IPS-15b (cell line): ENCODE results near the gene GCLC.
A peak's percentile ranks its signal among the peaks of the same experiment; 100 is the strongest.

ENCODE experiments used
- H3K27me3 ChIP-seq: one replicate; pipeline ENCODE4 v1.6.1; 2013; ENCODE audit warnings: low read length; ENCODE audit not compliant: control insufficient read depth, insufficient read depth
- H3K36me3 ChIP-seq: one replicate; pipeline ENCODE4 v1.6.1; 2013; ENCODE audit warnings: low read length; ENCODE audit not compliant: control insufficient read depth, insufficient read depth
- H3K4me1 ChIP-seq: one replicate; pipeline ENCODE4 v1.6.1; 2013; ENCODE audit warnings: mild to moderate bottlenecking, low read length; ENCODE audit not compliant: control insufficient read depth, insufficient read depth
- H3K4me3 ChIP-seq: one replicate; pipeline ENCODE4 v1.5.1; 2013; ENCODE audit warnings: low read depth, low read length
- H3K9ac ChIP-seq: one replicate; pipeline ENCODE4 v1.6.1; 2013; ENCODE audit warnings: low read depth, mild to moderate bottlenecking, low read length
- H3K9me3 ChIP-seq: one replicate; pipeline ENCODE4 v1.6.1; 2013; ENCODE audit warnings: mild to moderate bottlenecking, low read length; ENCODE audit not compliant: control insufficient read depth, insufficient read depth

The GCLC gene

GRCh38 chr6:53532061-53532797 lies 12.7 kb downstream of the GCLC start:
- H3K4me3 ChIP-seq: no peak overlapping the region
- no peaks in the 10 kb centered on the region for H3K9me3 ChIP-seq
- peaks cover 46% of the 10 kb centered on the region for H3K4me1 ChIP-seq
- no peaks in the 10 kb centered on the region for H3K27me3 ChIP-seq
- H3K9ac ChIP-seq: no peak overlapping the region
- no peaks in the 10 kb centered on the region for H3K36me3 ChIP-seq

- peak overlapping the region; percentile 47 for H3K9ac ChIP-seq
- H3K9me3 ChIP-seq: no peaks in the 10 kb centered on the region
- no peaks in the 10 kb centered on the region for H3K36me3 ChIP-seq
- H3K4me3 ChIP-seq: no peak overlapping the region
- no peaks in the 10 kb centered on the region for H3K27me3 ChIP-seq
- H3K4me1 ChIP-seq: peaks cover 51% of the 10 kb centered on the region
Measured at GRCh38 chr6:53530780-53531386, 14.0 kb downstream of the GCLC start.

GRCh38 chr6:53530346-53530745 lies 14.6 kb downstream of the GCLC start:
- peak overlapping the region; percentile 47 for H3K9ac ChIP-seq
- peaks cover 52% of the 10 kb centered on the region for H3K4me1 ChIP-seq
- no peaks in the 10 kb centered on the region for H3K27me3 ChIP-seq
- H3K36me3 ChIP-seq: no peaks in the 10 kb centered on the region
- H3K9me3 ChIP-seq: no peaks in the 10 kb centered on the region
- no peak overlapping the region for H3K4me3 ChIP-seq

GRCh38 chr6:53529324-53530036 lies 15.4 kb downstream of the GCLC start:
- no peak overlapping the region for H3K9ac ChIP-seq
- no peaks in the 10 kb centered on the region for H3K36me3 ChIP-seq
- no peaks in the 10 kb centered on the region for H3K27me3 ChIP-seq
- H3K9me3 ChIP-seq: no peaks in the 10 kb centered on the region
- no peak overlapping the region for H3K4me3 ChIP-seq
- peaks cover 61% of the 10 kb centered on the region for H3K4me1 ChIP-seq

GRCh38 chr6:53528107-53528506 lies 16.8 kb downstream of the GCLC start:
- Histone ChIP-seq H3K36me3 (no peaks in the 10 kb centered on the region), H3K27me3 (no peaks in the 10 kb centered on the region), H3K9ac (no peak overlapping the region), H3K4me3 (no peak overlapping the region), H3K9me3 (no peaks in the 10 kb centered on the region), H3K4me1 (peaks cover 63% of the 10 kb centered on the region)

GRCh38 chr6:53527249-53527765 lies 17.6 kb downstream of the GCLC start:
- Histone ChIP-seq H3K36me3 (no peaks in the 10 kb centered on the region), H3K9ac (no peak overlapping the region), H3K9me3 (no peaks in the 10 kb centered on the region), H3K4me1 (peaks cover 56% of the 10 kb centered on the region), H3K27me3 (no peaks in the 10 kb centered on the region), H3K4me3 (no peak overlapping the region)

GRCh38 chr6:53526000-53526399 lies 18.9 kb downstream of the GCLC start:
- Histone ChIP-seq H3K27me3 (no peaks in the 10 kb centered on the region), H3K4me1 (peaks cover 44% of the 10 kb centered on the region), H3K9me3 (no peaks in the 10 kb centered on the region), H3K4me3 (no peak overlapping the region), H3K9ac (no peak overlapping the region), H3K36me3 (no peaks in the 10 kb centered on the region)

GRCh38 chr6:53524455-53524815 lies 20.5 kb downstream of the GCLC start:
- H3K27me3 ChIP-seq: no peaks in the 10 kb centered on the region
- H3K4me1 ChIP-seq: peaks cover 28% of the 10 kb centered on the region
- peaks cover 5% of the 10 kb centered on the region for H3K36me3 ChIP-seq
- no peak overlapping the region for H3K9ac ChIP-seq
- no peak overlapping the region for H3K4me3 ChIP-seq
- H3K9me3 ChIP-seq: no peaks in the 10 kb centered on the region

- Histone ChIP-seq H3K27me3 (no peaks in the 10 kb centered on the region), H3K36me3 (peaks cover 5% of the 10 kb centered on the region), H3K4me1 (peaks cover 26% of the 10 kb centered on the region), H3K9me3 (no peaks in the 10 kb centered on the region), H3K9ac (no peak overlapping the region), H3K4me3 (no peak overlapping the region)
Measured at GRCh38 chr6:53523511-53524454, 21.1 kb downstream of the GCLC start.

- H3K4me1 ChIP-seq: peaks cover 11% of the 10 kb centered on the region
Measured at GRCh38 chr6:53520320-53520928, 24.5 kb downstream of the GCLC start.

GRCh38 chr6:53518862-53519261 lies 26.0 kb downstream of the GCLC start:
- H3K27me3 ChIP-seq: no peaks in the 10 kb centered on the region
- H3K4me1 ChIP-seq: no peaks in the 10 kb centered on the region
- H3K4me3 ChIP-seq: no peak overlapping the region
- peaks cover 7% of the 10 kb centered on the region for H3K36me3 ChIP-seq
- no peaks in the 10 kb centered on the region for H3K9me3 ChIP-seq
- H3K9ac ChIP-seq: no peak overlapping the region

More at GRCh38 chr6:53520320-53520928, 24.5 kb downstream of the GCLC start:
- H3K9ac ChIP-seq: no peak overlapping the region
- peaks cover 5% of the 10 kb centered on the region for H3K36me3 ChIP-seq
- no peaks in the 10 kb centered on the region for H3K27me3 ChIP-seq
- H3K9me3 ChIP-seq: no peaks in the 10 kb centered on the region
- no peak overlapping the region for H3K4me3 ChIP-seq
